ENCODE data around the gene MPI. TPM values are rescaled to one million over a fixed set of nuclear protein-coding genes. Genes with fewer than 3 reads are reported as not detected.

Gene MPI, protein sequence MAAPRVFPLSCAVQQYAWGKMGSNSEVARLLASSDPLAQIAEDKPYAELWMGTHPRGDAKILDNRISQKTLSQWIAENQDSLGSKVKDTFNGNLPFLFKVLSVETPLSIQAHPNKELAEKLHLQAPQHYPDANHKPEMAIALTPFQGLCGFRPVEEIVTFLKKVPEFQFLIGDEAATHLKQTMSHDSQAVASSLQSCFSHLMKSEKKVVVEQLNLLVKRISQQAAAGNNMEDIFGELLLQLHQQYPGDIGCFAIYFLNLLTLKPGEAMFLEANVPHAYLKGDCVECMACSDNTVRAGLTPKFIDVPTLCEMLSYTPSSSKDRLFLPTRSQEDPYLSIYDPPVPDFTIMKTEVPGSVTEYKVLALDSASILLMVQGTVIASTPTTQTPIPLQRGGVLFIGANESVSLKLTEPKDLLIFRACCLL
- total RNA-seq, result 170 and 285 TPM in 2 replicates
- polyA plus RNA-seq, result 106 and 173 TPM in 2 replicates

DNA sequence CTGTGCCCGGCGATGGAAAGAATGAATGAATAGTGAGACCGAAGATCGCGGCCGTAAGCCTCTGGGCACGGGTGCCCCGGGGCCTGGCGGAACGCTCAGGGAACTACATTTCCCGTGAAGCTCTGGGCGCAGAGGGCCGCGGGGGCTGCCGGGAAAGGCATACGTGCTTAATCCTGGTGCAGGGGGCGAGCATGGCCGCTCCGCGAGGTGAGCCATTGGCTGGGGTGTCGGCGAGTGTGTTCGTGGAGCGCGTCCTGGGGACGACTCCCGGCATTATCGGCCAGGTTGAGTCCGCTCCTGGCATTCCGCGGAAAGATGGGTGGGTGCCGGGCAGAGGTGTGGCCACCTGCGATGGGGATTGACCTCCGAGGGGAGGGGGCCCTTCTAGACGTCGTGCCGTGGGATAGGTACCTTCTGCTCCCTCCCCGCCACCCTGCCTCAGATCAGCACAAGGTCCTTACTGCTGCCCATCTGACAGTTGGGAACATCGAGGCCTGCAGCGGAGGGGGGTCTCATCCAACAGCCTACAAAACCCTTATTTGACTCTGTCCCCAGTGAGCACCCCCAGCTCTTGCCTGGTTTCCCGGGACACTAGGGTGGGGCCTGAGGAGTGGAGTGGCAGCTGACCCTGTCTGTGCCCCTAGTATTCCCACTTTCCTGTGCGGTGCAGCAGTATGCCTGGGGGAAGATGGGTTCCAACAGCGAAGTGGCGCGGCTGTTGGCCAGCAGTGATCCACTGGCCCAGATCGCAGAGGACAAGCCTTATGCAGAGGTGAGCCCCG is at the start of gene MPI:
Gene MPI (plus strand): TSS at position 160 of the 782 bp plus-strand sequence. CDS start 32 bp downstream, at position 192.
- peaks cover 5% of the 10 kb centered on the region for H3K36me3 ChIP-seq
- H3K27ac ChIP-seq, result peak within 1 kb of the TSS; percentile 25
- no peaks in the 10 kb centered on the region for H3K27me3 ChIP-seq
- DNase-seq (ENCODE audit: low read depth in 1 of 2, low spot score in 1 of 2), result peak; percentile 83 to 92
- peaks cover 14% of the 10 kb centered on the region for H3K4me1 ChIP-seq (ENCODE audit: low read depth)
- TF ChIP-seq, protein P1, sequence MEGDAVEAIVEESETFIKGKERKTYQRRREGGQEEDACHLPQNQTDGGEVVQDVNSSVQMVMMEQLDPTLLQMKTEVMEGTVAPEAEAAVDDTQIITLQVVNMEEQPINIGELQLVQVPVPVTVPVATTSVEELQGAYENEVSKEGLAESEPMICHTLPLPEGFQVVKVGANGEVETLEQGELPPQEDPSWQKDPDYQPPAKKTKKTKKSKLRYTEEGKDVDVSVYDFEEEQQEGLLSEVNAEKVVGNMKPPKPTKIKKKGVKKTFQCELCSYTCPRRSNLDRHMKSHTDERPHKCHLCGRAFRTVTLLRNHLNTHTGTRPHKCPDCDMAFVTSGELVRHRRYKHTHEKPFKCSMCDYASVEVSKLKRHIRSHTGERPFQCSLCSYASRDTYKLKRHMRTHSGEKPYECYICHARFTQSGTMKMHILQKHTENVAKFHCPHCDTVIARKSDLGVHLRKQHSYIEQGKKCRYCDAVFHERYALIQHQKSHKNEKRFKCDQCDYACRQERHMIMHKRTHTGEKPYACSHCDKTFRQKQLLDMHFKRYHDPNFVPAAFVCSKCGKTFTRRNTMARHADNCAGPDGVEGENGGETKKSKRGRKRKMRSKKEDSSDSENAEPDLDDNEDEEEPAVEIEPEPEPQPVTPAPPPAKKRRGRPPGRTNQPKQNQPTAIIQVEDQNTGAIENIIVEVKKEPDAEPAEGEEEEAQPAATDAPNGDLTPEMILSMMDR (IDR thresholded peaks at IDR 0.05; ENCODE audit: low read depth, low read length), result no peak
- no peaks in the 10 kb centered on the region for H3K9me3 ChIP-seq (ENCODE audit: low read depth)
- H3K4me3 ChIP-seq, result peak within 1 kb of the TSS; percentile 56

DNA sequence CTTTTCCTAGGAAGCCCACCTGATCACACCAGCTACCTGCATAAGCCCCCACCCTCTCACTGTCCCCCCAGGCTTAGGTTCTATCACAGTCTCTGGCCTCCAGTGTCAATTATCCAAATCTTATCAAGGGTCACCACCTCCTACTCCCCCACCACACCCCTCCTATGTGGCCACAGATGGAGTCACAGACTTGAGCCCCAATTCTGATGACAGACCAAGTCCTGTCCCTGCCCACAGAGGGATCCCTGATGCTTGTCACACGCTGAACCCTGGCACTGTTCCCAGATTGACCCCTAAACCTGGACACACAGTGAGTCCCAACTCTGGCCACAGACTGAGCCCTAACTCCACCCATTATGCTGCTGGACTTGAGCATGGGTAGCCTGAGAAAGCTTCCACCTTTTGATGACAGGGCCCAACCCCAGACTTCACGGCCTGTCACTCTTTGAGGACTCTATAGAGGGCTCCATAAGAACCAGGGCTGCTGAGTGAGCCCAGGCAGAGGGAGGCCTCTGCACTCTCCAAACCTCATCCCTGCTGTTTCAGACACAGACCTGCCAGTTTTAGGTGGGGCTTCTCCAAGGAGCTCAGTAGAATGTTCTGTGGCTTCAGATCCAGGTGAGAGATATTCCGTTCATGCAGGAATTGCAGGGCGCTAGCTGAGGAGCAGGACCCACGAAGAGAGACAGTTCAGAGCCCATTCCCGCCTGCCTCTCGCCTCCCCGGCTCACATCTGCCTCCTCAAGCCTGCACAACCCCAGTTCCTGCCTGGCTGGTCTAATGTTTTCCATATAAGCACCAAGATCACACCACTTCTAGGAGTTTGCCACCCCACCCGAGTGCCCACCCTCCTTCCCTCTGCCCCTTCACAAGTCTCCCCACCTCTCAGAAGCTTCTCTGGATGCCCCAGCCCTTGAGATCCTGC is 48.7 kb upstream of the MPI start:
- Histone ChIP-seq H3K27me3 (no peaks in the 10 kb centered on the region), H3K27ac (no peak overlapping the region), H3K9me3 (ENCODE audit: low read depth) (no peaks in the 10 kb centered on the region), H3K36me3 (peaks cover 4% of the 10 kb centered on the region), H3K4me3 (no peak overlapping the region), H3K4me1 (ENCODE audit: low read depth) (peaks cover 5% of the 10 kb centered on the region)
- no peak for DNase-seq (ENCODE audit: low read depth in 1 of 2, low spot score in 1 of 2)
- TF ChIP-seq, protein P1 (IDR thresholded peaks at IDR 0.05; ENCODE audit: low read depth, low read length), result no peak

DNA sequence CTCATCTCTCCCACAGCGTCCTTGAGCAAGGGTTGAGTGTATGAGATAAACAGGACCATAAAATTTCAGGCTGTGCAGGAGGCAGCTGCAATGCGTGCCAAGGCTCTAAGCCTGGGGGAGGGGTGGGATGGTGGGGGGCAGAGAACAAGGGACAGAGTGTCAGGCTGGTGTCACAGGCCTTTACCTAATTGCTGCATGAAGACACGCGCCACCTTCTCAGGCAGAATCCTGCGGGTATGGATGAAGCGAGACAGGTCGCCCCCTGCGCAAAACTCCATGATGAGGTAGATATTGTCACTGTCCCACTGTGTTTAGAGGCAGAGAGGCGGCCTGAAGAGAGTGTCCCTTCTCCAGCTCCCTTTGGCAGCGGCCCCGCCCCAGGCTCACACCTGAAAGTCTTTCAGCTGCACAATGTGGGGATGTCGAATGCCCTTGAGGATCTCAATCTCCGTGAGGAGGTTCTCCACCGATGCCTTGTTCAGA is 47.9 kb upstream of the MPI start:
- peak overlapping the region; percentile 91 for H3K4me3 ChIP-seq
- TF ChIP-seq, protein P1 (IDR thresholded peaks at IDR 0.05; ENCODE audit: low read depth, low read length), result no peak

DNA sequence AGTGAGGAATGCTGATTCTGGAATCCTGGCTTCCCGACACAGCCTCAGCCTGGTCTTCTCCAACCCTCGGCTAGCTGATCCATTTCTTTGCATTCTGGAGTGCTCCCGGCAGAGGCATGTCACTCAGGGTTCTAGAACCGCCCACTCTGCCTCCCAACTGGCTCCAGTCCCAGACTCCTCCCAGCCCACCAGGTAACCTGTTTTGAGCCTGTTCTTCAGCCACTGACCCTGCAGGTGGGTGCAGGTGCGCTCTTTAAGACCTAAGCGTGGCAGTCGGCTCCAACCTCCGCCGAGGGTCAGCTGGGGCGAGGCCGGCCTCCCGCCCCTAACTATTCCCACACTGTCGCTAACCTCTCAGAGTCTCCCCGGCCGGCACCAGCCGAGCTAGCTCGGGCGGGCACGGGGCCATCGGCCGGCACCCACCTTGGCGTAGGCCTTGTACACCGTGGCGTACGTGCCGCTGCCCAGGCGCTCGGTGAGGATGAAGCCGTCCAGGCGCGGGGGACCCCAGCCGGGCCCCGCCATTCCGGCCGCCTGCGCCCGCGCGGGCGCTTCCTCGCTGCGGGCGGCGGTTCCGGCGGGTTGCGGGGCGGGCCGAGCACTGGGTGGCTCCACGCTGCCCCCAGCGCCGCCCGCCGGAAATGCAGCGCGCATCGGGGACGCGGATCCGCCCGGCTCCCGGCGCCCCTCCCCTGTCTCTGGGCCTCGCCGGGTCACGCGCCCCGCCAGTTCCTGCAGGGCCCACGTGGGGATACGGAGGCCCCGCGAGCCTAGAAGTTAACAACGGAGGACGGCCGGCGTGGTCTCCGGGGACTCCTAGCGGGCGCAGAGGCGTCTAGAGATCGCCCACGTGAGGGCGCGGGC is 47.0 kb upstream of the MPI start, which contains the start of gene ULK3:
Gene ULK3 (minus strand): TSS at position 576 of the 864 bp plus-strand sequence. CDS start 51 bp downstream, at position 525.
- peak; percentile 95 for DNase-seq (ENCODE audit: low read depth in 1 of 2, low spot score in 1 of 2)
- no peaks in the 10 kb centered on the region for H3K27me3 ChIP-seq
- H3K27ac ChIP-seq, result peak within 1 kb of the TSS; percentile 88

More for the DNA sequence above, 47.9 kb upstream of the MPI start:
- Histone ChIP-seq H3K27ac (no peak overlapping the region), H3K4me1 (ENCODE audit: low read depth) (peaks cover 5% of the 10 kb centered on the region), H3K36me3 (peaks cover 4% of the 10 kb centered on the region), H3K9me3 (ENCODE audit: low read depth) (no peaks in the 10 kb centered on the region), H3K27me3 (no peaks in the 10 kb centered on the region)
- DNase-seq (ENCODE audit: low read depth in 1 of 2, low spot score in 1 of 2), result no peak

More for the DNA sequence above, 47.0 kb upstream of the MPI start, which contains the start of gene ULK3:
- TF ChIP-seq, protein P1 (IDR thresholded peaks at IDR 0.05; ENCODE audit: low read depth, low read length), result peak; percentile 41
- Histone ChIP-seq H3K36me3 (peaks cover 4% of the 10 kb centered on the region), H3K4me3 (peak within 1 kb of the TSS; percentile 91), H3K4me1 (ENCODE audit: low read depth) (peaks cover 5% of the 10 kb centered on the region), H3K9me3 (ENCODE audit: low read depth) (no peaks in the 10 kb centered on the region)
